WTC11 (cell line): ENCODE results near the gene FRMD4A. TPM values are rescaled to one million over a fixed set of nuclear protein-coding genes. Genes with fewer than 3 reads are reported as not detected.

Source experiments
- ATAC-seq: fragments of 200-7000 bp; cut with Tn5 transposase; 2 replicates; pipeline ENCODE4 v1.10.0; 2021; ENCODE audit warnings: mild to moderate bottlenecking, moderate library complexity
- CTCF ChIA-PET: fragments of 300-600 bp; sonication (Branson Sonifier 250); formaldehyde crosslinking; loops from one replicate; lab custom pipeline; 2021; ENCODE audit warnings: antibody characterized with exemption; lab: Charles Lee
- POLR2A ChIA-PET: fragments of 350-600 bp; sonication (Branson Sonifier 250); formaldehyde crosslinking; loops from one replicate; lab custom pipeline; 2021; ENCODE audit warnings: antibody characterized with exemption; lab: Charles Lee
- DNase-seq: peaks from one replicate; pipeline ENCODE4 v3.0.0; 2021; ENCODE audit warnings: low spot score
- H3K27ac Mint-ChIP-seq: 2 replicates; pipeline ENCODE4 v1.8.0; 2021; ENCODE audit warnings: mixed read lengths
- H3K27me3 Mint-ChIP-seq: 2 replicates; pipeline ENCODE4 v1.8.0; 2021; ENCODE audit warnings: low read depth, mild to moderate bottlenecking, moderate library complexity, mixed read lengths
- H3K36me3 Mint-ChIP-seq: 2 replicates; pipeline ENCODE4 v1.8.0; 2021; ENCODE audit warnings: mixed read lengths
- H3K4me1 Mint-ChIP-seq: 2 replicates; pipeline ENCODE4 v1.8.0; 2022; ENCODE audit warnings: mixed read lengths
- H3K4me3 Mint-ChIP-seq: 2 replicates; pipeline ENCODE4 v1.8.0; 2021; ENCODE audit warnings: mild to moderate bottlenecking, moderate library complexity, mixed read lengths
- H3K9me3 Mint-ChIP-seq: 2 replicates; pipeline ENCODE4 v1.8.0; 2021; ENCODE audit warnings: mixed read lengths
- CREM ChIP-seq: sonication (generic); formaldehyde crosslinking; IDR thresholded peaks from 2 replicates; pipeline ENCODE4 v1.8.1; 2022; ENCODE audit warnings: mild to moderate bottlenecking, missing genetic modification reagents, moderate library complexity
- EMX1 ChIP-seq: fragments of 250-450 bp; sonication (Bioruptor Pico); IDR thresholded peaks from 2 replicates; pipeline ENCODE4 v1.8.0; 2021; ENCODE audit warnings: mild to moderate bottlenecking
- IRF2 ChIP-seq: sonication (generic); formaldehyde crosslinking; IDR thresholded peaks from 2 replicates; pipeline ENCODE4 v1.8.0; 2022; ENCODE audit warnings: low read depth, missing genetic modification reagents, borderline replicate concordance
- KAT7 ChIP-seq: sonication (generic); formaldehyde crosslinking; IDR thresholded peaks from 2 replicates; pipeline ENCODE4 v1.8.1; 2023; ENCODE audit warnings: missing genetic modification reagents, mild to moderate bottlenecking, borderline replicate concordance
- MLX ChIP-seq: sonication (generic); formaldehyde crosslinking; IDR thresholded peaks from 2 replicates; pipeline ENCODE4 v1.8.1; 2023; ENCODE audit warnings: mild to moderate bottlenecking, missing genetic modification reagents, moderate library complexity
- MXD4 ChIP-seq: fragments of 250-450 bp; sonication (Bioruptor Pico); IDR thresholded peaks from 2 replicates; pipeline ENCODE4 v1.8.0; 2021; ENCODE audit warnings: mild to moderate bottlenecking, moderate library complexity, borderline replicate concordance
- RELA ChIP-seq: sonication (generic); formaldehyde crosslinking; IDR thresholded peaks from 2 replicates; pipeline ENCODE4 v1.8.1; 2022; ENCODE audit warnings: missing genetic modification reagents, mild to moderate bottlenecking, borderline replicate concordance
- TEAD1 ChIP-seq: sonication (generic); formaldehyde crosslinking; IDR thresholded peaks from 2 replicates; pipeline ENCODE4 v1.8.0; 2022; ENCODE audit warnings: mild to moderate bottlenecking, missing genetic modification reagents
- ZNF232 ChIP-seq: sonication (generic); formaldehyde crosslinking; IDR thresholded peaks from 2 replicates; pipeline ENCODE4 v1.8.0; 2022; ENCODE audit warnings: mild to moderate bottlenecking, missing genetic modification reagents
- ZNF263 ChIP-seq: sonication (generic); formaldehyde crosslinking; IDR thresholded peaks from 2 replicates; pipeline ENCODE4 v1.8.1; 2022; ENCODE audit warnings: low read depth, mild to moderate bottlenecking, moderate library complexity, missing genetic modification reagents
- total RNA-seq: library from RNA; stranded (reverse); gene quantifications from 3 replicates; pipeline ENCODE4 v1.2.3, GENCODE V29; 2021
- TF ChIP-seq, protein P1 (sequence below): fragments of 250-450 bp; sonication (Bioruptor Pico); IDR thresholded peaks from 2 replicates; pipeline ENCODE4 v1.8.0; 2021; ENCODE audit warnings: mild to moderate bottlenecking
- TF ChIP-seq, protein P2 (sequence below): fragments of 250-450 bp; sonication (Bioruptor Pico); conservative IDR thresholded peaks from 2 replicates; pipeline ENCODE4 v1.9.0; 2021; ENCODE audit warnings: mild to moderate bottlenecking
- TF ChIP-seq, protein P3 (sequence below): sonication (generic); formaldehyde crosslinking; IDR thresholded peaks from 2 replicates; pipeline ENCODE4 v1.8.0; 2023; ENCODE audit warnings: missing genetic modification reagents, mild to moderate bottlenecking, borderline replicate concordance

The FRMD4A gene
- total RNA-seq, 1 experiment from 2014 or later, result 35.5 TPM

GRCh38 chr10:13891128-13892000, 439.4 kb downstream of the FRMD4A start:
- CTCF ChIA-PET, result no interaction called here
- peaks cover 45% of the 10 kb centered on the region for H3K4me1 Mint-ChIP-seq

GRCh38 chr10:13890233-13891127, 440.2 kb downstream of the FRMD4A start:
- ATAC-seq (peak; percentile 25), DNase-seq (no peak)
- no peaks in the 10 kb centered on the region for H3K36me3 Mint-ChIP-seq
- peak overlapping the region; percentile 80 for H3K4me3 Mint-ChIP-seq
- H3K27me3 Mint-ChIP-seq, result peaks cover 45% of the 10 kb centered on the region
- H3K9me3 Mint-ChIP-seq, result peaks cover 4% of the 10 kb centered on the region
- TF ChIP-seq ZNF232 (CRISPR knock-in tag) (0 out of 2 replicates have a peak, but pooled peaks have one; percentile 44), KAT7 (CRISPR knock-in tag) (0 out of 2 replicates have a peak, but pooled peaks have one; percentile 14), ZNF263 (CRISPR knock-in tag) (no peak), CREM (CRISPR knock-in tag) (no peak), TEAD1 (CRISPR knock-in tag) (0 out of 2 replicates have a peak, but pooled peaks have one; percentile 23)
- TF ChIP-seq, protein P1, sequence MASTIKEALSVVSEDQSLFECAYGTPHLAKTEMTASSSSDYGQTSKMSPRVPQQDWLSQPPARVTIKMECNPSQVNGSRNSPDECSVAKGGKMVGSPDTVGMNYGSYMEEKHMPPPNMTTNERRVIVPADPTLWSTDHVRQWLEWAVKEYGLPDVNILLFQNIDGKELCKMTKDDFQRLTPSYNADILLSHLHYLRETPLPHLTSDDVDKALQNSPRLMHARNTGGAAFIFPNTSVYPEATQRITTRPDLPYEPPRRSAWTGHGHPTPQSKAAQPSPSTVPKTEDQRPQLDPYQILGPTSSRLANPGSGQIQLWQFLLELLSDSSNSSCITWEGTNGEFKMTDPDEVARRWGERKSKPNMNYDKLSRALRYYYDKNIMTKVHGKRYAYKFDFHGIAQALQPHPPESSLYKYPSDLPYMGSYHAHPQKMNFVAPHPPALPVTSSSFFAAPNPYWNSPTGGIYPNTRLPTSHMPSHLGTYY (CRISPR knock-in tag), result no peak
- H3K4me1 Mint-ChIP-seq, result peaks cover 45% of the 10 kb centered on the region
- CTCF ChIA-PET, result interaction anchor here (0.8 to 1.1 kb wide), 3 partner anchors 8 to 203 kb away, joined by 3 to 4 read pairs (median 3); no protein-coding TSS in a partner anchor
- H3K27ac Mint-ChIP-seq, result no peak overlapping the region
- POLR2A ChIA-PET, result interaction anchor here (1.0 kb wide), 1 partner anchor 8 kb away, joined by 6 read pairs; no protein-coding TSS in a partner anchor

More at GRCh38 chr10:13891128-13892000, 439.4 kb downstream of the FRMD4A start:
- Mint-ChIP-seq H3K36me3 (no peaks in the 10 kb centered on the region), H3K27me3 (peaks cover 45% of the 10 kb centered on the region), H3K4me3 (peak overlapping the region; percentile 80), H3K9me3 (peaks cover 6% of the 10 kb centered on the region), H3K27ac (no peak overlapping the region)
- POLR2A ChIA-PET, result interaction anchor here (0.6 to 1.2 kb wide), 2 partner anchors 9 to 22 kb away, joined by 4 to 6 read pairs (median 6); no protein-coding TSS in a partner anchor
- ATAC-seq (peak; percentile 70), DNase-seq (peak; percentile 40)
- TF ChIP-seq MXD4 (CRISPR knock-in tag) (no peak), MLX (CRISPR knock-in tag) (no peak), IRF2 (CRISPR knock-in tag) (no peak), RELA (CRISPR knock-in tag) (no peak), EMX1 (CRISPR knock-in tag) (no peak), ZNF263 (CRISPR knock-in tag) (no peak)
- TF ChIP-seq, protein P2, sequence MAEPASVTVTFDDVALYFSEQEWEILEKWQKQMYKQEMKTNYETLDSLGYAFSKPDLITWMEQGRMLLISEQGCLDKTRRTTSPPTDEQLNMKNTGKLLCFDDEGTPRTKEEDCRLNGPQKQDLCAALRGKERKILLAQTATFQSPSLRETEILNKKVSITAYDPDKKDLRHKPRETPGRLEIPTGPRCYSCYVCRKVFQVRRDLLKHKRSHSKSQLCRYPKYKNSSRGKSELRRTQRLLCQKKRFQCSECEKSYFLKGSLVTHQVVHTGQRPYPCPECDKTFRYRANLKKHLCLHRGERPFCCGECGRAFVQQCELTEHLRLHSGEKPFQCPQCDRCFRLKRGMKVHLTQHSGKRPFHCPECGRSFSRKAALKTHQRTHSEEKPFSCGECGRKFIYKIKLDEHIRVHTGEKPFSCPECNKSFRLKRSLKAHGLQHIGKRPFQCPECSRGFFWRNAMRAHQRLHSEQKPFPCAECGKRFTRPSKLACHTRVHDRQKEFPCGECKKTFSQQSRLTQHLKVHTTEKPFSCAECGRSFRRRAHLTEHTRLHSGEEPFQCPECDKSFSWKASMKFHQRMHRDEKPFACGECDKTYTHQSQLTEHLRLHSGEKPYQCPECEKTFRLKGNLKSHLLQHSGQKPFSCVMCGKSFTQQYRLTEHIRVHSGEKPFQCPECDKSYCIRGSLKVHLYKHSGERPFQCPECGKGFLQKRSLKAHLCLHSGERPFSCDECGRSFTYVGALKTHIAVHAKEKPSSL (CRISPR knock-in tag), result no peak
- TF ChIP-seq, protein P3, sequence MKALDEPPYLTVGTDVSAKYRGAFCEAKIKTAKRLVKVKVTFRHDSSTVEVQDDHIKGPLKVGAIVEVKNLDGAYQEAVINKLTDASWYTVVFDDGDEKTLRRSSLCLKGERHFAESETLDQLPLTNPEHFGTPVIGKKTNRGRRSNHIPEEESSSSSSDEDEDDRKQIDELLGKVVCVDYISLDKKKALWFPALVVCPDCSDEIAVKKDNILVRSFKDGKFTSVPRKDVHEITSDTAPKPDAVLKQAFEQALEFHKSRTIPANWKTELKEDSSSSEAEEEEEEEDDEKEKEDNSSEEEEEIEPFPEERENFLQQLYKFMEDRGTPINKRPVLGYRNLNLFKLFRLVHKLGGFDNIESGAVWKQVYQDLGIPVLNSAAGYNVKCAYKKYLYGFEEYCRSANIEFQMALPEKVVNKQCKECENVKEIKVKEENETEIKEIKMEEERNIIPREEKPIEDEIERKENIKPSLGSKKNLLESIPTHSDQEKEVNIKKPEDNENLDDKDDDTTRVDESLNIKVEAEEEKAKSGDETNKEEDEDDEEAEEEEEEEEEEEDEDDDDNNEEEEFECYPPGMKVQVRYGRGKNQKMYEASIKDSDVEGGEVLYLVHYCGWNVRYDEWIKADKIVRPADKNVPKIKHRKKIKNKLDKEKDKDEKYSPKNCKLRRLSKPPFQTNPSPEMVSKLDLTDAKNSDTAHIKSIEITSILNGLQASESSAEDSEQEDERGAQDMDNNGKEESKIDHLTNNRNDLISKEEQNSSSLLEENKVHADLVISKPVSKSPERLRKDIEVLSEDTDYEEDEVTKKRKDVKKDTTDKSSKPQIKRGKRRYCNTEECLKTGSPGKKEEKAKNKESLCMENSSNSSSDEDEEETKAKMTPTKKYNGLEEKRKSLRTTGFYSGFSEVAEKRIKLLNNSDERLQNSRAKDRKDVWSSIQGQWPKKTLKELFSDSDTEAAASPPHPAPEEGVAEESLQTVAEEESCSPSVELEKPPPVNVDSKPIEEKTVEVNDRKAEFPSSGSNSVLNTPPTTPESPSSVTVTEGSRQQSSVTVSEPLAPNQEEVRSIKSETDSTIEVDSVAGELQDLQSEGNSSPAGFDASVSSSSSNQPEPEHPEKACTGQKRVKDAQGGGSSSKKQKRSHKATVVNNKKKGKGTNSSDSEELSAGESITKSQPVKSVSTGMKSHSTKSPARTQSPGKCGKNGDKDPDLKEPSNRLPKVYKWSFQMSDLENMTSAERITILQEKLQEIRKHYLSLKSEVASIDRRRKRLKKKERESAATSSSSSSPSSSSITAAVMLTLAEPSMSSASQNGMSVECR (CRISPR knock-in tag), result 0 out of 2 replicates have a peak, but pooled peaks have one; percentile 30
